ENCODE measurements around the gene HAAO.

The HAAO gene

GRCh38 chr2:42792087-42792582 is 248 bp downstream of the HAAO start:
- DNase-seq: no peak

GRCh38 chr2:42791606-42792005 is 777 bp downstream of the HAAO start:
- no peak for DNase-seq

GRCh38 chr2:42789751-42790150 is 2.6 kb downstream of the HAAO start:
- no peak for DNase-seq

- no peak for DNase-seq
Observed at GRCh38 chr2:42788882-42789281, 3.5 kb downstream of the HAAO start.

GRCh38 chr2:42788478-42788793 is 3.9 kb downstream of the HAAO start:
- no peak for DNase-seq

GRCh38 chr2:42787788-42788477 is 4.5 kb downstream of the HAAO start:
- no peak for DNase-seq

GRCh38 chr2:42787424-42787787 is 5.0 kb downstream of the HAAO start:
- no peak for DNase-seq

- DNase-seq: no peak
Observed at GRCh38 chr2:42786561-42787345, 5.6 kb downstream of the HAAO start.

GRCh38 chr2:42784204-42784880 is 8.0 kb downstream of the HAAO start:
- DNase-seq: no peak

GRCh38 chr2:42783511-42783910 is 8.9 kb downstream of the HAAO start:
- DNase-seq: no peak

- no peak for DNase-seq
Observed at GRCh38 chr2:42781181-42781580, 11.2 kb downstream of the HAAO start.

- DNase-seq: no peak
Observed at GRCh38 chr2:42777883-42778805, 14.2 kb downstream of the HAAO start.

GRCh38 chr2:42775810-42776209 is 16.6 kb downstream of the HAAO start:
- no peak for DNase-seq

- no peak for DNase-seq
Observed at GRCh38 chr2:42775186-42775585, 17.2 kb downstream of the HAAO start.

- no peak for DNase-seq
Observed at GRCh38 chr2:42771546-42772153, 20.7 kb downstream of the HAAO start.

- DNase-seq: peak; percentile 57 to 66
Observed at GRCh38 chr2:42770288-42771131, 21.9 kb downstream of the HAAO start.

- DNase-seq: no peak
Observed at GRCh38 chr2:42769583-42770287, 22.6 kb downstream of the HAAO start.

GRCh38 chr2:42768706-42769256 is 23.6 kb downstream of the HAAO start:
- DNase-seq: no peak

GRCh38 chr2:42767899-42768705 is 24.3 kb downstream of the HAAO start:
- no peak for DNase-seq
